ENCODE results near the gene CHPT1.

CHPT1 gene

GRCh38 chr12:101763246-101763931 is 65.9 kb downstream of the CHPT1 start:
- no peak for DNase-seq (ENCODE audit: low spot score)

GRCh38 chr12:101764051-101764792 is 66.8 kb downstream of the CHPT1 start:
- DNase-seq (ENCODE audit: low spot score) = no peak

GRCh38 chr12:101767537-101767936 is 70.1 kb downstream of the CHPT1 start:
- no peak for DNase-seq (ENCODE audit: low spot score)

- no peak for DNase-seq (ENCODE audit: low spot score)
These were observed 71.3 kb downstream of the CHPT1 start for GRCh38 chr12:101768781-101769180.

GRCh38 chr12:101769865-101770264 is 72.4 kb downstream of the CHPT1 start:
- no peak for DNase-seq (ENCODE audit: low spot score)

GRCh38 chr12:101772012-101772775 is 74.8 kb downstream of the CHPT1 start:
- no peak for DNase-seq (ENCODE audit: low spot score)

GRCh38 chr12:101773650-101774162 is 76.3 kb downstream of the CHPT1 start:
- DNase-seq (ENCODE audit: low spot score) = peak; percentile 57

- DNase-seq (ENCODE audit: low spot score) = no peak
These were observed 78.4 kb downstream of the CHPT1 start for GRCh38 chr12:101775816-101776215.

- DNase-seq (ENCODE audit: low spot score) = no peak
These were observed 80.0 kb downstream of the CHPT1 start for GRCh38 chr12:101777485-101777884.

- DNase-seq (ENCODE audit: low spot score) = no peak
These were observed 80.5 kb downstream of the CHPT1 start for GRCh38 chr12:101777978-101778377.

Data from hepatic stellate cell (primary cell).